Gastrocnemius medialis (tissue), 4 donors: ENCODE results near the gene GMNN.

Experiments used
- POLR2A ChIP-seq, 2 donors: fragments of 450-650 bp; IDR thresholded peaks; one replicate each; pipeline ENCODE4 v1.6.1; 2017; ENCODE audit warnings: antibody characterized with exemption in 2 of 2, mild to moderate bottlenecking in 2 of 2, moderate library complexity in 2 of 2
- TF ChIP-seq, protein P1 (sequence below), 5 experiments: fragments of 450-650 bp in 3 of 5; fragments of 200-600 bp in 2 of 5; sonication (generic) in 2 of 5; IDR thresholded peaks in 4 of 5; conservative IDR thresholded peaks in 1 of 5; 1 replicate in 4 of 5; 2 replicates in 1 of 5; pipeline ENCODE4 v1.5.1; 2016 to 2019; ENCODE audit warnings: antibody characterized with exemption in 5 of 5, mild to moderate bottlenecking in 3 of 5, moderate library complexity in 3 of 5

DNA sequence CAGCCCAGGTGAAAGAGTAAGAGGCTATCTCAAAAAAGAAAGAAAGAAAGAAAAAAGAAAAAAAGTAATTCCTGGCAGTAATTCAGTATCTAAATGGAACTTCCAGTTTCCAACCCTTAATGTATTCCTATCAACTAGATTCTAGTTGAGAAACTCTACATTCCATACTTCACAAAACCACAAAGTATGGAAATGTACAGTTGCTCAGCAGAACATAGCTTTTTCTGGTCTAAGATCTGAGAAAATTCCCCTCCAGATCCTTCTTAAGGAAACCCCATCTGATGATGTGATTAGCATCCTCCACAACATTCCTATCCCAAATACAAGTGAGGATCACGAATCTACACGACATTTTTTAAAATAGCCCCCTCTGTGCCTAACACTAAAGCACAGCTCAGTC is 20.4 kb downstream of the GMNN start:
- TF ChIP-seq POLR2A (IDR thresholded peaks at IDR 0.05) = no peak
- TF ChIP-seq, protein P1, sequence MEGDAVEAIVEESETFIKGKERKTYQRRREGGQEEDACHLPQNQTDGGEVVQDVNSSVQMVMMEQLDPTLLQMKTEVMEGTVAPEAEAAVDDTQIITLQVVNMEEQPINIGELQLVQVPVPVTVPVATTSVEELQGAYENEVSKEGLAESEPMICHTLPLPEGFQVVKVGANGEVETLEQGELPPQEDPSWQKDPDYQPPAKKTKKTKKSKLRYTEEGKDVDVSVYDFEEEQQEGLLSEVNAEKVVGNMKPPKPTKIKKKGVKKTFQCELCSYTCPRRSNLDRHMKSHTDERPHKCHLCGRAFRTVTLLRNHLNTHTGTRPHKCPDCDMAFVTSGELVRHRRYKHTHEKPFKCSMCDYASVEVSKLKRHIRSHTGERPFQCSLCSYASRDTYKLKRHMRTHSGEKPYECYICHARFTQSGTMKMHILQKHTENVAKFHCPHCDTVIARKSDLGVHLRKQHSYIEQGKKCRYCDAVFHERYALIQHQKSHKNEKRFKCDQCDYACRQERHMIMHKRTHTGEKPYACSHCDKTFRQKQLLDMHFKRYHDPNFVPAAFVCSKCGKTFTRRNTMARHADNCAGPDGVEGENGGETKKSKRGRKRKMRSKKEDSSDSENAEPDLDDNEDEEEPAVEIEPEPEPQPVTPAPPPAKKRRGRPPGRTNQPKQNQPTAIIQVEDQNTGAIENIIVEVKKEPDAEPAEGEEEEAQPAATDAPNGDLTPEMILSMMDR (IDR thresholded peaks at IDR 0.05 in 4 of 5, conservative IDR thresholded peaks at IDR 0.05 in 1 of 5) = no peak
